Endometrial microvascular endothelial cells (primary cell): ENCODE data around the gene DHX35. TPM values are rescaled to one million over a fixed set of nuclear protein-coding genes. Genes with fewer than 3 reads are reported as not detected.

Experiments
- in situ Hi-C: cut with HindIII; loops from 2 replicates; pipeline ENCODE4 v1.10.0; 2017; ENCODE audit warnings: low sequenced_read_pairs, low pct_unique_long_range_greater_than_20kb; ENCODE audit errors: inconsistent ontology term
- total RNA-seq: library from RNA; depleted of rRNA; stranded (reverse); fragments of >200 nt; gene quantifications from one replicate; pipeline ENCODE4 v1.2.3, GENCODE V29; 2015; ENCODE audit errors: inconsistent ontology term

The DHX35 gene
- total RNA-seq, 1 donor from 2014 or later: 11.2 TPM

GRCh38 chr20:39042279-39043150, 80.4 kb downstream of the DHX35 start:
- in situ Hi-C loops: no loop called here

- in situ Hi-C loops: no loop called here
These were observed 82.4 kb downstream of the DHX35 start for GRCh38 chr20:39044501-39044900.

GRCh38 chr20:39045676-39046075, 83.5 kb downstream of the DHX35 start:
- in situ Hi-C loops: no loop called here

- in situ Hi-C loops: no loop called here
These were observed 85.4 kb downstream of the DHX35 start for GRCh38 chr20:39047417-39047985.

GRCh38 chr20:39048000-39048696, 86.0 kb downstream of the DHX35 start:
- in situ Hi-C loops: no loop called here

- in situ Hi-C loops: no loop called here
These were observed 87.0 kb downstream of the DHX35 start for GRCh38 chr20:39049148-39049547.

GRCh38 chr20:39049684-39050554, 87.8 kb downstream of the DHX35 start:
- in situ Hi-C loops: no loop called here

GRCh38 chr20:39050555-39050902, 88.4 kb downstream of the DHX35 start:
- in situ Hi-C loops: no loop called here

GRCh38 chr20:39052676-39053075, 90.5 kb downstream of the DHX35 start:
- in situ Hi-C loops: no loop called here

- in situ Hi-C loops: no loop called here
These were observed 95.0 kb downstream of the DHX35 start for GRCh38 chr20:39057143-39057542.

GRCh38 chr20:39057911-39058310, 95.8 kb downstream of the DHX35 start:
- in situ Hi-C loops: no loop called here

- in situ Hi-C loops: no loop called here
These were observed 96.9 kb downstream of the DHX35 start for GRCh38 chr20:39059036-39059435.

- in situ Hi-C loops: no loop called here
These were observed 104.5 kb downstream of the DHX35 start for GRCh38 chr20:39066471-39067242.

- in situ Hi-C loops: no loop called here
These were observed 105.5 kb downstream of the DHX35 start for GRCh38 chr20:39067526-39068216.

- in situ Hi-C loops: no loop called here
These were observed 107.8 kb downstream of the DHX35 start for GRCh38 chr20:39069976-39070375.

GRCh38 chr20:39070484-39071231, 108.5 kb downstream of the DHX35 start:
- in situ Hi-C loops: no loop called here

GRCh38 chr20:39072132-39072531, 110.0 kb downstream of the DHX35 start:
- in situ Hi-C loops: no loop called here
